Adrenal gland (tissue), 5 donors: ENCODE data around the gene SLC43A3.

Experiments
- CTCF ChIP-seq, 6 experiments: fragments of 450-650 bp in 4 of 6; fragments of 200-600 bp in 2 of 6; sonication (generic) in 1 of 6; IDR thresholded peaks; 1 replicate in 5 of 6; 2 replicates in 1 of 6; pipeline versions ENCODE4 v1.5.1 to v1.8.0; 2016 to 2021; ENCODE audit warnings: antibody characterized with exemption in 6 of 6, mild to moderate bottlenecking in 2 of 6, moderate library complexity in 1 of 6
- POLR2A ChIP-seq, 2 donors: fragments of 450-650 bp; IDR thresholded peaks; one replicate each; pipeline ENCODE4 v1.6.1; 2017; ENCODE audit warnings: antibody characterized with exemption in 2 of 2, mild to moderate bottlenecking in 2 of 2, moderate library complexity in 1 of 2
- donor health status: DM: no; HTN: no; CAD: no.

GRCh38 chr11:57375490-57375889 lies 51.4 kb downstream of the SLC43A3 start:
- TF ChIP-seq CTCF (IDR thresholded peaks at IDR 0.05) = no peak
- TF ChIP-seq POLR2A (IDR thresholded peaks at IDR 0.05) = no peak
